Measurements from ENCODE around the gene C7orf57. TPM values are rescaled to one million over a fixed set of nuclear protein-coding genes. Genes with fewer than 3 reads are reported as not detected.

Gene C7orf57
- total and polyA plus RNA-seq, 2 donors (not counting 1 experiment from before 2014, with no cell fraction given), result not detected

GRCh38 chr7:48059706-48060105, 24.4 kb downstream of the C7orf57 start:
- ATAC-seq (ENCODE audit: low read depth) (no peak), DNase-seq (no peak)
- Histone ChIP-seq H3K27me3 (replicated peaks in 1 of 4; ENCODE audit: control extremely low read depth in 1 of 4, control insufficient read depth in 3 of 4, insufficient read depth in 4 of 4, low read length in 3 of 4) (peaks cover 0 to 5% (median 0%) of the 10 kb centered on the region in 4 experiments), H3K4me2 (replicated peaks; ENCODE audit: low read depth, low read length, poor library complexity, severe bottlenecking) (no peak overlapping the region), H3K27ac (ENCODE audit: low read length in 2 of 2) (no peak overlapping the region), H3K36me3 (replicated peaks in 1 of 2; ENCODE audit: control extremely low read depth in 1 of 2, control insufficient read depth in 1 of 2, extremely low read depth in 1 of 2, insufficient read depth in 2 of 2, low read length in 1 of 2) (no peaks in the 10 kb centered on the region), H3K79me2 (ENCODE audit: control insufficient read depth, insufficient read depth, low read length) (no peaks in the 10 kb centered on the region), H2AFZ (ENCODE audit: insufficient read depth, low read depth, low read length, poor library complexity, severe bottlenecking) (no peak overlapping the region), H3K9me3 (ENCODE audit: control extremely low read depth in 1 of 3, control insufficient read depth in 2 of 3, insufficient read depth in 1 of 3, low read length in 2 of 3) (peaks cover 0 to 2% (median 0%) of the 10 kb centered on the region in 3 donors), H3K4me1 (ENCODE audit: control insufficient read depth in 2 of 2, insufficient read depth in 2 of 2, low read length in 2 of 2) (no peaks in the 10 kb centered on the region), H4K20me1 (ENCODE audit: control insufficient read depth, insufficient read depth, low read length, poor library complexity, severe bottlenecking) (no peaks in the 10 kb centered on the region), H3K9ac (ENCODE audit: low read length) (no peak overlapping the region), H3K4me3 (ENCODE audit: control extremely low read depth in 1 of 5, extremely low read depth in 1 of 5, insufficient read depth in 1 of 5, low read depth in 2 of 5, low read length in 4 of 5) (no peak overlapping the region)
- no peak overlapping the region for H3K4me3 Mint-ChIP-seq
- ChIA-PET CTCF (interaction anchor here (0.8 to 1.8 kb wide), 3 partner anchors 10 to 68 kb away, joined by 3 to 4 read pairs (median 3); no protein-coding TSS in a partner anchor), POLR2A (no interaction called here)
- peaks cover 7% of the 10 kb centered on the region for H3K9me3 Mint-ChIP-seq (ENCODE audit: insufficient read depth)
- H3K4me1 Mint-ChIP-seq, result no peaks in the 10 kb centered on the region
- H3K27me3 Mint-ChIP-seq, result peaks cover 23% of the 10 kb centered on the region
- no peak overlapping the region for H3K27ac Mint-ChIP-seq
- WGBS (ENCODE audit: insufficient coverage), result no CpG with 5 or more reads among the region's 5 CpGs
- TF ChIP-seq, protein P1, sequence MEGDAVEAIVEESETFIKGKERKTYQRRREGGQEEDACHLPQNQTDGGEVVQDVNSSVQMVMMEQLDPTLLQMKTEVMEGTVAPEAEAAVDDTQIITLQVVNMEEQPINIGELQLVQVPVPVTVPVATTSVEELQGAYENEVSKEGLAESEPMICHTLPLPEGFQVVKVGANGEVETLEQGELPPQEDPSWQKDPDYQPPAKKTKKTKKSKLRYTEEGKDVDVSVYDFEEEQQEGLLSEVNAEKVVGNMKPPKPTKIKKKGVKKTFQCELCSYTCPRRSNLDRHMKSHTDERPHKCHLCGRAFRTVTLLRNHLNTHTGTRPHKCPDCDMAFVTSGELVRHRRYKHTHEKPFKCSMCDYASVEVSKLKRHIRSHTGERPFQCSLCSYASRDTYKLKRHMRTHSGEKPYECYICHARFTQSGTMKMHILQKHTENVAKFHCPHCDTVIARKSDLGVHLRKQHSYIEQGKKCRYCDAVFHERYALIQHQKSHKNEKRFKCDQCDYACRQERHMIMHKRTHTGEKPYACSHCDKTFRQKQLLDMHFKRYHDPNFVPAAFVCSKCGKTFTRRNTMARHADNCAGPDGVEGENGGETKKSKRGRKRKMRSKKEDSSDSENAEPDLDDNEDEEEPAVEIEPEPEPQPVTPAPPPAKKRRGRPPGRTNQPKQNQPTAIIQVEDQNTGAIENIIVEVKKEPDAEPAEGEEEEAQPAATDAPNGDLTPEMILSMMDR (IDR thresholded peaks at IDR 0.05), result no peak
- TF ChIP-seq EZH2 (IDR thresholded peaks at IDR 0.05; ENCODE audit: borderline replicate concordance, insufficient read depth, low read depth, low read length, poor library complexity, severe bottlenecking), result no peak
- intact Hi-C loops (cut with micrococcal nuclease), result no loop called here

- ChIA-PET POLR2A (no interaction called here), CTCF (no interaction called here)
- Histone ChIP-seq H3K36me3 (replicated peaks in 1 of 2; ENCODE audit: control extremely low read depth in 1 of 2, control insufficient read depth in 1 of 2, extremely low read depth in 1 of 2, insufficient read depth in 2 of 2, low read length in 1 of 2) (no peaks in the 10 kb centered on the region), H3K27ac (ENCODE audit: low read length in 2 of 2) (no peak overlapping the region), H3K4me2 (replicated peaks; ENCODE audit: low read depth, low read length, poor library complexity, severe bottlenecking) (no peak overlapping the region), H3K27me3 (replicated peaks in 1 of 4; ENCODE audit: control extremely low read depth in 1 of 4, control insufficient read depth in 3 of 4, insufficient read depth in 4 of 4, low read length in 3 of 4) (peaks cover 0 to 7% (median 0%) of the 10 kb centered on the region in 4 experiments), H3K4me3 (ENCODE audit: control extremely low read depth in 1 of 5, extremely low read depth in 1 of 5, insufficient read depth in 1 of 5, low read depth in 2 of 5, low read length in 4 of 5) (no peak overlapping the region), H3K9me3 (ENCODE audit: control extremely low read depth in 1 of 3, control insufficient read depth in 2 of 3, insufficient read depth in 1 of 3, low read length in 2 of 3) (peaks cover 0 to 4% (median 0%) of the 10 kb centered on the region in 3 donors), H3K79me2 (ENCODE audit: control insufficient read depth, insufficient read depth, low read length) (no peaks in the 10 kb centered on the region), H3K4me1 (ENCODE audit: control insufficient read depth in 2 of 2, insufficient read depth in 2 of 2, low read length in 2 of 2) (no peaks in the 10 kb centered on the region), H2AFZ (ENCODE audit: insufficient read depth, low read depth, low read length, poor library complexity, severe bottlenecking) (no peak overlapping the region), H3K9ac (ENCODE audit: low read length) (no peak overlapping the region), H4K20me1 (ENCODE audit: control insufficient read depth, insufficient read depth, low read length, poor library complexity, severe bottlenecking) (no peaks in the 10 kb centered on the region)
- no CpG with 5 or more reads among the region's 1 CpG for WGBS (ENCODE audit: insufficient coverage)
- Mint-ChIP-seq H3K4me1 (no peaks in the 10 kb centered on the region), H3K27me3 (peaks cover 28% of the 10 kb centered on the region), H3K9me3 (ENCODE audit: insufficient read depth) (no peaks in the 10 kb centered on the region), H3K27ac (no peak overlapping the region), H3K4me3 (no peak overlapping the region)
- intact Hi-C loops (cut with micrococcal nuclease), result no loop called here
- ATAC-seq (ENCODE audit: low read depth), result no peak
- DNase-seq, result no peak
- no peak for TF ChIP-seq EZH2 (IDR thresholded peaks at IDR 0.05; ENCODE audit: borderline replicate concordance, insufficient read depth, low read depth, low read length, poor library complexity, severe bottlenecking)
- TF ChIP-seq, protein P1 (IDR thresholded peaks at IDR 0.05), result no peak
Measured at GRCh38 chr7:48063985-48064384, 28.6 kb downstream of the C7orf57 start.
